H9 (cell line): ENCODE measurements around the gene KLHL1. TPM values are rescaled to one million over a fixed set of nuclear protein-coding genes. Genes with fewer than 3 reads are reported as not detected.

Experiments used
- DNase-seq: peaks from one replicate; pipeline ENCODE4 v3.0.0-alpha.2; 2017
- H2AFZ ChIP-seq: one replicate; pipeline ENCODE4 v1.6.1; 2013; ENCODE audit warnings: mild to moderate bottlenecking, low read length, control low read depth, moderate library complexity
- H2AK5ac ChIP-seq: 2 replicates; pipeline ENCODE4 v1.6.1; 2013; ENCODE audit warnings: low read length, control low read depth, mixed read lengths; ENCODE audit not compliant: insufficient read length
- H2BK120ac ChIP-seq: one replicate; pipeline ENCODE4 v1.6.1; 2013; ENCODE audit warnings: low read depth, mild to moderate bottlenecking, low read length, control low read depth, inconsistent platforms; ENCODE audit not compliant: poor library complexity, severe bottlenecking
- H2BK12ac ChIP-seq: 2 replicates; pipeline ENCODE4 v1.6.1; 2013; ENCODE audit warnings: low read length, control low read depth, mixed read lengths, low read depth; ENCODE audit not compliant: insufficient read length
- H2BK15ac ChIP-seq: 2 replicates; pipeline ENCODE4 v1.6.1; 2013; ENCODE audit warnings: low read depth, low read length, control low read depth
- H2BK20ac ChIP-seq: one replicate; pipeline ENCODE4 v1.6.1; 2013; ENCODE audit warnings: low read depth, mild to moderate bottlenecking, low read length, control low read depth, inconsistent platforms; ENCODE audit not compliant: poor library complexity, severe bottlenecking
- H2BK5ac ChIP-seq: 2 replicates; pipeline ENCODE4 v1.6.1; 2013; ENCODE audit warnings: low read length, control low read depth, mixed read lengths; ENCODE audit not compliant: insufficient read length
- H3K14ac ChIP-seq: 2 replicates; pipeline ENCODE4 v1.6.1; 2013; ENCODE audit warnings: low read length, control low read depth; ENCODE audit not compliant: insufficient read depth
- H3K18ac ChIP-seq: 2 replicates; pipeline ENCODE4 v1.6.1; 2013; ENCODE audit warnings: low read depth, mild to moderate bottlenecking, mixed read lengths, low read length, control low read depth; ENCODE audit not compliant: insufficient read length
- H3K23ac ChIP-seq: 2 replicates; pipeline ENCODE4 v1.6.1; 2013; ENCODE audit warnings: low read length, control low read depth, mixed read lengths, low read depth; ENCODE audit not compliant: insufficient read length
- H3K23me2 ChIP-seq: 2 replicates; pipeline ENCODE4 v1.6.1; 2013; ENCODE audit warnings: low read depth, mild to moderate bottlenecking, mixed read lengths, low read length, control low read depth; ENCODE audit not compliant: insufficient read length, poor library complexity, severe bottlenecking
- H3K27ac ChIP-seq: 2 replicates; pipeline ENCODE4 v1.5.1; 2013; ENCODE audit warnings: low read length, control low read depth, mixed read lengths, low read depth; ENCODE audit not compliant: insufficient read length
- H3K27me3 ChIP-seq: 2 replicates; pipeline ENCODE4 v1.6.1; 2013; ENCODE audit warnings: low read length, control low read depth, inconsistent platforms; ENCODE audit not compliant: insufficient read depth
- H3K4ac ChIP-seq: 2 replicates; pipeline ENCODE4 v1.6.1; 2013; ENCODE audit warnings: low read depth, mild to moderate bottlenecking, control low read depth, inconsistent platforms, low read length, moderate library complexity
- H3K4me1 ChIP-seq: 2 replicates; pipeline ENCODE4 v1.6.1; 2013; ENCODE audit warnings: low read length, control low read depth, inconsistent platforms; ENCODE audit not compliant: insufficient read depth
- H3K4me2 ChIP-seq: 2 replicates; pipeline ENCODE4 v1.6.1; 2013; ENCODE audit warnings: low read length, control low read depth, mixed read lengths; ENCODE audit not compliant: insufficient read length, insufficient read depth
- H3K56ac ChIP-seq: 2 replicates; pipeline ENCODE4 v1.6.1; 2013; ENCODE audit warnings: low read depth, mild to moderate bottlenecking, mixed read lengths, low read length, control low read depth; ENCODE audit not compliant: insufficient read length
- H3K79me1 ChIP-seq: 2 replicates; pipeline ENCODE4 v1.6.1; 2013; ENCODE audit warnings: low read depth, mild to moderate bottlenecking, moderate library complexity, low read length, control low read depth, inconsistent platforms; ENCODE audit not compliant: insufficient read depth, poor library complexity, severe bottlenecking
- H3K79me2 ChIP-seq: 2 replicates; pipeline ENCODE4 v1.6.1; 2013; ENCODE audit warnings: low read length, control low read depth, inconsistent platforms; ENCODE audit not compliant: insufficient read depth
- H3K9ac ChIP-seq: 2 replicates; pipeline ENCODE4 v1.6.1; 2013; ENCODE audit warnings: low read length, control low read depth, mixed read lengths; ENCODE audit not compliant: insufficient read length; ENCODE audit errors: extremely low read depth
- H3K9me3 ChIP-seq: one replicate; pipeline ENCODE4 v1.6.1; 2013; ENCODE audit warnings: low read depth, low read length, inconsistent platforms; ENCODE audit not compliant: control insufficient read depth
- H3T11ph ChIP-seq: one replicate; pipeline ENCODE4 v1.6.1; 2013; ENCODE audit warnings: mild to moderate bottlenecking, low read length, control low read depth, inconsistent platforms
- H4K20me1 ChIP-seq: one replicate; pipeline ENCODE4 v1.6.1; 2013; ENCODE audit not compliant: control insufficient read depth, insufficient read length, insufficient read depth
- H4K5ac ChIP-seq: 2 replicates; pipeline ENCODE4 v1.6.1; 2013; ENCODE audit warnings: low read depth, mild to moderate bottlenecking, mixed read lengths, low read length, control low read depth; ENCODE audit not compliant: insufficient read length
- H4K8ac ChIP-seq: replicated peaks from 2 replicates; pipeline ENCODE4 v1.6.1; 2013; ENCODE audit warnings: low read length, control low read depth, mixed read lengths, low read depth; ENCODE audit not compliant: insufficient read length
- H4K91ac ChIP-seq: 2 replicates; pipeline ENCODE4 v1.6.1; 2013; ENCODE audit warnings: low read depth, mild to moderate bottlenecking, moderate library complexity, mixed read lengths, low read length, control low read depth; ENCODE audit not compliant: insufficient read length
- H3K27ac Mint-ChIP-seq, 3 experiments: 2 replicates in 2 of 3; 3 replicates in 1 of 3; pipeline ENCODE4 v1.8.0; 2020 to 2021; ENCODE audit warnings: mixed read lengths in 3 of 3, mild to moderate bottlenecking in 1 of 3, moderate library complexity in 1 of 3
- H3K27me3 Mint-ChIP-seq: 2 replicates; pipeline ENCODE4 v1.8.0; 2021; ENCODE audit warnings: low read depth, mild to moderate bottlenecking, moderate library complexity, mixed read lengths
- H3K36me3 Mint-ChIP-seq, 3 experiments: 2 replicates in 2 of 3; 3 replicates in 1 of 3; pipeline ENCODE4 v1.8.0; 2020 to 2021; ENCODE audit warnings: low read depth in 3 of 3, mixed read lengths in 3 of 3; ENCODE audit not compliant: insufficient read depth in 1 of 3
- H3K4me1 Mint-ChIP-seq, 2 experiments: 2 replicates each; pipeline ENCODE4 v1.8.0; 2020; ENCODE audit warnings: mixed read lengths in 2 of 2
- H3K4me3 Mint-ChIP-seq, 2 experiments: 2 replicates in 1 of 2; 3 replicates in 1 of 2; pipeline ENCODE4 v1.8.0; 2020 to 2021; ENCODE audit warnings: mild to moderate bottlenecking in 2 of 2, mixed read lengths in 2 of 2, moderate library complexity in 1 of 2
- H3K9me3 Mint-ChIP-seq, 2 experiments: 2 replicates in 1 of 2; 3 replicates in 1 of 2; pipeline ENCODE4 v1.8.0; 2020; ENCODE audit warnings: mild to moderate bottlenecking in 2 of 2, mixed read lengths in 2 of 2, moderate library complexity in 1 of 2
- WGBS: extraction: QIAGEN DNeasy Blood & Tissue Kit; methylation state at CpG from one replicate; pipeline ENCODE4 v1.1.7; 2013; ENCODE audit warnings: missing lambda C conversion rate, low lambda C conversion rate, mixed read lengths; ENCODE audit not compliant: insufficient read length; ENCODE audit errors: extremely low coverage; 5-methylcytosine and 5-hydroxymethylcytosine counted together
- total RNA-seq: library from RNA; stranded (reverse); gene quantifications from 2 replicates; pipeline ENCODE4 v1.2.1, GENCODE V29; 2021
- TF ChIP-seq, protein P1 (sequence below): fragments of 200-600 bp; sonication (generic); conservative IDR thresholded peaks from 3 replicates; pipeline ENCODE4 v1.8.0; 2021; ENCODE audit warnings: antibody characterized with exemption, mild to moderate bottlenecking

KLHL1 gene
- total RNA-seq, 1 experiment from 2014 or later, result not detected

DNA sequence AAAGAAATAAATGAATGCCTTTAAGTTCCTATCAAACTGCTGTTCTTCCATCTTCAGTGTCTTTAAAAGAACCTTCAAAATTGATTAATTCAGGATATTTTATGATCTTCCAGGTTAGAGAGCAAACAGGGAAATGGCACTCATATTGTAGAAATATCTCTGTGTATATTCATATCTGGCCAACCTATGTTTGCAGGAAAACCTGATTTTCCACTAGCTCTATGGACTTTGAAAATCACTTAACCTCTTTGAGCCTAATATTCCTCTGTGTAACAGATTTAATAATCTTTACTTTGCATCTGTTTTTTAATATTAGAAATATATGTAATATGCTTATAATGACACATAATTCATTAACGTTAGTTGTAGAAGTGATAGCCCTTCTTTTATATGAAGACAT, 228.3 kb downstream of the KLHL1 start:
- H3K9ac ChIP-seq, result no peak overlapping the region
- H3K79me1 ChIP-seq, result no peaks in the 10 kb centered on the region
- H4K5ac ChIP-seq, result no peak overlapping the region
- Mint-ChIP-seq H3K4me1 (no peaks in the 10 kb centered on the region), H3K27me3 (no peaks in the 10 kb centered on the region), H3K4me3 (no peak overlapping the region), H3K36me3 (no peaks in the 10 kb centered on the region), H3K9me3 (peaks cover 0 to 2% of the 10 kb centered on the region in 2 experiments; a peak in 1 of 5 replicates), H3K27ac (no peak overlapping the region)
- no CpG with 5 or more reads among the region's 1 CpG for WGBS
- H3K27ac ChIP-seq, result no peak overlapping the region
- TF ChIP-seq, protein P1, sequence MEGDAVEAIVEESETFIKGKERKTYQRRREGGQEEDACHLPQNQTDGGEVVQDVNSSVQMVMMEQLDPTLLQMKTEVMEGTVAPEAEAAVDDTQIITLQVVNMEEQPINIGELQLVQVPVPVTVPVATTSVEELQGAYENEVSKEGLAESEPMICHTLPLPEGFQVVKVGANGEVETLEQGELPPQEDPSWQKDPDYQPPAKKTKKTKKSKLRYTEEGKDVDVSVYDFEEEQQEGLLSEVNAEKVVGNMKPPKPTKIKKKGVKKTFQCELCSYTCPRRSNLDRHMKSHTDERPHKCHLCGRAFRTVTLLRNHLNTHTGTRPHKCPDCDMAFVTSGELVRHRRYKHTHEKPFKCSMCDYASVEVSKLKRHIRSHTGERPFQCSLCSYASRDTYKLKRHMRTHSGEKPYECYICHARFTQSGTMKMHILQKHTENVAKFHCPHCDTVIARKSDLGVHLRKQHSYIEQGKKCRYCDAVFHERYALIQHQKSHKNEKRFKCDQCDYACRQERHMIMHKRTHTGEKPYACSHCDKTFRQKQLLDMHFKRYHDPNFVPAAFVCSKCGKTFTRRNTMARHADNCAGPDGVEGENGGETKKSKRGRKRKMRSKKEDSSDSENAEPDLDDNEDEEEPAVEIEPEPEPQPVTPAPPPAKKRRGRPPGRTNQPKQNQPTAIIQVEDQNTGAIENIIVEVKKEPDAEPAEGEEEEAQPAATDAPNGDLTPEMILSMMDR, result no peak
- H2AFZ ChIP-seq, result no peak overlapping the region
- no peak overlapping the region for H2BK15ac ChIP-seq
- H4K8ac ChIP-seq, result no peak overlapping the region
- no peaks in the 10 kb centered on the region for H3K23me2 ChIP-seq
- H3K18ac ChIP-seq, result no peak overlapping the region
- H2BK5ac ChIP-seq, result no peak overlapping the region
- no peak overlapping the region for H3K23ac ChIP-seq
- no peaks in the 10 kb centered on the region for H3K27me3 ChIP-seq
- H4K91ac ChIP-seq, result no peak overlapping the region
- H4K20me1 ChIP-seq, result no peaks in the 10 kb centered on the region
- H3K79me2 ChIP-seq, result no peaks in the 10 kb centered on the region
- no peak overlapping the region for H3K4me2 ChIP-seq
- no peaks in the 10 kb centered on the region for H3K4me1 ChIP-seq
- H3K14ac ChIP-seq, result no peak overlapping the region
- H2BK12ac ChIP-seq, result no peak overlapping the region
- H2AK5ac ChIP-seq, result no peak overlapping the region
- H3K56ac ChIP-seq, result no peak overlapping the region
- H2BK120ac ChIP-seq, result no peak overlapping the region
- no peak for DNase-seq
- no peaks in the 10 kb centered on the region for H3K9me3 ChIP-seq
- no peak overlapping the region for H3K4ac ChIP-seq
- H3T11ph ChIP-seq, result no peak overlapping the region
- no peak overlapping the region for H2BK20ac ChIP-seq
